GM23338 (cell line): ENCODE measurements around the gene TTLL8. TPM values are rescaled to one million over a fixed set of nuclear protein-coding genes. Genes with fewer than 3 reads are reported as not detected.

Experiments used
- ATAC-seq: fragments of 200-7000 bp; cut with Tn5 transposase; 3 replicates; pipeline ENCODE4 v1.9.1; 2020
- DNase-seq: peaks from one replicate; pipeline ENCODE4 v3.0.0-alpha.2; 2015; ENCODE audit warnings: low spot score
- H2AFZ ChIP-seq: fragments of 200-600 bp; sonication (generic); 2 replicates; pipeline ENCODE4 v1.8.0; 2016; ENCODE audit warnings: antibody characterized with exemption, mild to moderate bottlenecking, moderate library complexity
- H3F3A ChIP-seq: fragments of 200-600 bp; sonication (generic); replicated peaks from 2 replicates; pipeline ENCODE4 v1.8.0; 2017; ENCODE audit warnings: antibody characterized with exemption, mixed run types, low read depth
- H3K27ac ChIP-seq: fragments of 200-600 bp; sonication (generic); 2 replicates; pipeline ENCODE4 v1.6.1; 2016; ENCODE audit warnings: low read depth
- H3K27me3 ChIP-seq: fragments of 200-600 bp; sonication (generic); 2 replicates; pipeline ENCODE4 v1.8.0; 2016; ENCODE audit warnings: mild to moderate bottlenecking, mixed run types, moderate library complexity; ENCODE audit not compliant: insufficient read depth
- H3K36me3 ChIP-seq: fragments of 200-600 bp; sonication (generic); 2 replicates; pipeline ENCODE4 v1.8.0; 2016; ENCODE audit warnings: mild to moderate bottlenecking; ENCODE audit not compliant: insufficient read depth
- H3K4me1 ChIP-seq: fragments of 200-600 bp; sonication (generic); 2 replicates; pipeline ENCODE4 v1.8.0; 2016; ENCODE audit warnings: mild to moderate bottlenecking, moderate library complexity; ENCODE audit not compliant: insufficient read depth
- H3K4me2 ChIP-seq: fragments of 200-600 bp; sonication (generic); 2 replicates; pipeline ENCODE4 v1.7.1; 2017; ENCODE audit warnings: mixed run types
- H3K4me3 ChIP-seq: fragments of 200-600 bp; sonication (generic); 2 replicates; pipeline ENCODE4 v1.6.1; 2016; ENCODE audit warnings: mixed run types
- H3K79me2 ChIP-seq: fragments of 200-600 bp; sonication (generic); replicated peaks from 2 replicates; pipeline ENCODE4 v1.8.0; 2017; ENCODE audit warnings: mild to moderate bottlenecking; ENCODE audit not compliant: insufficient read depth
- H3K9me2 ChIP-seq: fragments of 200-600 bp; sonication (generic); 2 replicates; pipeline ENCODE4 v1.8.0; 2017; ENCODE audit not compliant: insufficient read depth
- H4K20me1 ChIP-seq: fragments of 200-600 bp; sonication (generic); replicated peaks from 2 replicates; pipeline ENCODE4 v1.8.0; 2017; ENCODE audit warnings: mild to moderate bottlenecking; ENCODE audit not compliant: insufficient read depth
- H3K27ac Mint-ChIP-seq: 2 replicates; pipeline ENCODE4 v1.8.0; 2020; ENCODE audit warnings: inconsistent platforms, mild to moderate bottlenecking, moderate library complexity, mixed read lengths
- H3K27me3 Mint-ChIP-seq: 3 replicates; pipeline ENCODE4 v1.8.0; 2022; ENCODE audit warnings: low read depth, mild to moderate bottlenecking, moderate library complexity, mixed read lengths, inconsistent platforms; ENCODE audit not compliant: insufficient read depth, poor library complexity
- H3K36me3 Mint-ChIP-seq: 3 replicates; pipeline ENCODE4 v1.8.0; 2021; ENCODE audit warnings: low read depth, mild to moderate bottlenecking, inconsistent platforms, moderate library complexity, mixed read lengths
- H3K4me1 Mint-ChIP-seq: 3 replicates; pipeline ENCODE4 v1.8.0; 2020; ENCODE audit warnings: mild to moderate bottlenecking, inconsistent platforms, mixed read lengths
- H3K4me3 Mint-ChIP-seq: 3 replicates; pipeline ENCODE4 v1.8.0; 2021; ENCODE audit warnings: moderate library complexity, mild to moderate bottlenecking, inconsistent platforms, mixed read lengths
- H3K9me3 Mint-ChIP-seq: 3 replicates; pipeline ENCODE4 v1.8.0; 2020; ENCODE audit warnings: moderate library complexity, mild to moderate bottlenecking, inconsistent platforms, mixed read lengths
- CREB1 ChIP-seq: fragments of 250-450 bp; sonication (Bioruptor Pico); IDR thresholded peaks from 2 replicates; pipeline ENCODE4 v1.5.0; 2020; ENCODE audit warnings: low read depth, mild to moderate bottlenecking, moderate library complexity
- EZH2 ChIP-seq: fragments of 200-600 bp; sonication (generic); IDR thresholded peaks from one replicate; pipeline ENCODE4 v1.8.0; 2017; ENCODE audit warnings: antibody characterized with exemption, mild to moderate bottlenecking, low read depth; ENCODE audit not compliant: unreplicated experiment
- EZH2phosphoT487 ChIP-seq: fragments of 200-600 bp; sonication (generic); IDR thresholded peaks from one replicate; pipeline ENCODE4 v1.8.1; 2018; ENCODE audit warnings: antibody characterized with exemption; ENCODE audit not compliant: unreplicated experiment
- JUNB ChIP-seq: IDR thresholded peaks from one replicate; pipeline ENCODE4 v1.6.1; 2016; ENCODE audit warnings: antibody characterized with exemption; ENCODE audit not compliant: unreplicated experiment
- NANOG ChIP-seq: IDR thresholded peaks from 2 replicates; pipeline ENCODE4 v1.6.1; 2016; ENCODE audit warnings: antibody characterized with exemption, borderline replicate concordance
- POLR2AphosphoS5 ChIP-seq: IDR thresholded peaks from 2 replicates; pipeline ENCODE4 v1.6.1; 2016; ENCODE audit warnings: antibody characterized with exemption, low read depth
- STAT1 ChIP-seq: IDR thresholded peaks from one replicate; pipeline ENCODE4 v1.6.1; 2016; ENCODE audit warnings: antibody characterized with exemption; ENCODE audit not compliant: unreplicated experiment
- ZNF114 ChIP-seq: fragments of 250-450 bp; sonication (Bioruptor Pico); IDR thresholded peaks from 2 replicates; pipeline ENCODE4 v1.5.0; 2020; ENCODE audit warnings: mild to moderate bottlenecking, moderate library complexity
- ZNF331 ChIP-seq: fragments of 250-450 bp; sonication (Bioruptor Pico); IDR thresholded peaks from 2 replicates; pipeline ENCODE4 v1.5.0; 2020; ENCODE audit warnings: low read depth, mild to moderate bottlenecking, moderate library complexity
- polyA plus RNA-seq: library from polyadenylated mRNA; unstranded; fragments of >200 nt; fragmentation: Nextera tagmentation; extraction: Ambion mirVana; gene quantifications from 2 replicates; pipeline ENCODE4 v1.2.1, GENCODE V29; 2016
- total RNA-seq: library from RNA; depleted of rRNA; stranded (reverse); fragments of >200 nt; shearing (Covaris generic); gene quantifications from 2 replicates; pipeline ENCODE4 v1.2.3, GENCODE V29; 2014
- TF ChIP-seq, protein P1 (sequence below): IDR thresholded peaks from one replicate; pipeline ENCODE4 v1.6.1; 2018; ENCODE audit warnings: antibody characterized with exemption; ENCODE audit not compliant: unreplicated experiment
- TF ChIP-seq, protein P2 (sequence below): fragments of 250-450 bp; sonication (Bioruptor Pico); IDR thresholded peaks from 2 replicates; pipeline ENCODE4 v1.5.0; 2020; ENCODE audit warnings: mild to moderate bottlenecking, moderate library complexity
- TF ChIP-seq, protein P3 (sequence below), 2 experiments: fragments of 200-600 bp in 1 of 2; sonication (generic) in 1 of 2; conservative IDR thresholded peaks; 2 replicates each; pipeline versions ENCODE4 v1.5.1 to v1.6.1; 2016 to 2017; ENCODE audit warnings: antibody characterized with exemption in 2 of 2, low read depth in 2 of 2, mild to moderate bottlenecking in 2 of 2, moderate library complexity in 1 of 2
- TF ChIP-seq, protein P4 (sequence below): IDR thresholded peaks from 2 replicates; pipeline ENCODE4 v1.6.1; 2016; ENCODE audit warnings: antibody characterized with exemption

Gene TTLL8
- total and polyA plus RNA-seq, 2 experiments from 2014 or later = not detected

DNA sequence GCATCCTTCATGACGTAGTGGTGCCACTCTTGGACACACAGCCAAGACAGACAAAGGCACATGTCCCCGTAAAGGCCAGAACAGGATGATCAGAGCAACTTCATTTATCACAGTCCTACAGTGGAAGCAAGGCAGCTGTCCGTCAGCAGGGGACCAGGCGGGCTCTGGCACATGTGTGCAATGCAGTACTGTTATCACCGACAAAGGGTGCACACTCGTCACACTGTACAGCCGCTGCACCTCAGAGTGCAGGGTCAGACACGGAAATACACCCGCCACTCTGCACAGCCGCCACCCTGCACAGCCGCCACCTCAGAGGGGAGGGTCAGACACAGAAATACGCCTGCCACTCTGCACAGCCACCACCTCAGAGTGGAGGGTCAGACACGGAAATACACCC is 32.1 kb downstream of the TTLL8 start:
- peaks cover 15% of the 10 kb centered on the region; the same call in 1 of the 2 replicates for H3K27me3 ChIP-seq

More for the DNA sequence above, 32.1 kb downstream of the TTLL8 start:
- no peak overlapping the region for H3K4me2 ChIP-seq
- Mint-ChIP-seq H3K36me3 (no peaks in the 10 kb centered on the region), H3K4me3 (no peak overlapping the region), H3K9me3 (no peaks in the 10 kb centered on the region), H3K27ac (no peak overlapping the region), H3K4me1 (no peaks in the 10 kb centered on the region), H3K27me3 (peaks cover 14% of the 10 kb centered on the region)
- H3K4me3 ChIP-seq = no peak overlapping the region
- H2AFZ ChIP-seq = no peak overlapping the region
- TF ChIP-seq ZNF331 (no peak), CREB1 (CRISPR knock-in tag) (no peak), EZH2 (no peak), JUNB (no peak), STAT1 (no peak), EZH2phosphoT487 (no peak), ZNF114 (CRISPR knock-in tag) (no peak), NANOG (no peak), POLR2AphosphoS5 (no peak)
- TF ChIP-seq, protein P1, sequence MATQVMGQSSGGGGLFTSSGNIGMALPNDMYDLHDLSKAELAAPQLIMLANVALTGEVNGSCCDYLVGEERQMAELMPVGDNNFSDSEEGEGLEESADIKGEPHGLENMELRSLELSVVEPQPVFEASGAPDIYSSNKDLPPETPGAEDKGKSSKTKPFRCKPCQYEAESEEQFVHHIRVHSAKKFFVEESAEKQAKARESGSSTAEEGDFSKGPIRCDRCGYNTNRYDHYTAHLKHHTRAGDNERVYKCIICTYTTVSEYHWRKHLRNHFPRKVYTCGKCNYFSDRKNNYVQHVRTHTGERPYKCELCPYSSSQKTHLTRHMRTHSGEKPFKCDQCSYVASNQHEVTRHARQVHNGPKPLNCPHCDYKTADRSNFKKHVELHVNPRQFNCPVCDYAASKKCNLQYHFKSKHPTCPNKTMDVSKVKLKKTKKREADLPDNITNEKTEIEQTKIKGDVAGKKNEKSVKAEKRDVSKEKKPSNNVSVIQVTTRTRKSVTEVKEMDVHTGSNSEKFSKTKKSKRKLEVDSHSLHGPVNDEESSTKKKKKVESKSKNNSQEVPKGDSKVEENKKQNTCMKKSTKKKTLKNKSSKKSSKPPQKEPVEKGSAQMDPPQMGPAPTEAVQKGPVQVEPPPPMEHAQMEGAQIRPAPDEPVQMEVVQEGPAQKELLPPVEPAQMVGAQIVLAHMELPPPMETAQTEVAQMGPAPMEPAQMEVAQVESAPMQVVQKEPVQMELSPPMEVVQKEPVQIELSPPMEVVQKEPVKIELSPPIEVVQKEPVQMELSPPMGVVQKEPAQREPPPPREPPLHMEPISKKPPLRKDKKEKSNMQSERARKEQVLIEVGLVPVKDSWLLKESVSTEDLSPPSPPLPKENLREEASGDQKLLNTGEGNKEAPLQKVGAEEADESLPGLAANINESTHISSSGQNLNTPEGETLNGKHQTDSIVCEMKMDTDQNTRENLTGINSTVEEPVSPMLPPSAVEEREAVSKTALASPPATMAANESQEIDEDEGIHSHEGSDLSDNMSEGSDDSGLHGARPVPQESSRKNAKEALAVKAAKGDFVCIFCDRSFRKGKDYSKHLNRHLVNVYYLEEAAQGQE = no peak
- TF ChIP-seq, protein P2, sequence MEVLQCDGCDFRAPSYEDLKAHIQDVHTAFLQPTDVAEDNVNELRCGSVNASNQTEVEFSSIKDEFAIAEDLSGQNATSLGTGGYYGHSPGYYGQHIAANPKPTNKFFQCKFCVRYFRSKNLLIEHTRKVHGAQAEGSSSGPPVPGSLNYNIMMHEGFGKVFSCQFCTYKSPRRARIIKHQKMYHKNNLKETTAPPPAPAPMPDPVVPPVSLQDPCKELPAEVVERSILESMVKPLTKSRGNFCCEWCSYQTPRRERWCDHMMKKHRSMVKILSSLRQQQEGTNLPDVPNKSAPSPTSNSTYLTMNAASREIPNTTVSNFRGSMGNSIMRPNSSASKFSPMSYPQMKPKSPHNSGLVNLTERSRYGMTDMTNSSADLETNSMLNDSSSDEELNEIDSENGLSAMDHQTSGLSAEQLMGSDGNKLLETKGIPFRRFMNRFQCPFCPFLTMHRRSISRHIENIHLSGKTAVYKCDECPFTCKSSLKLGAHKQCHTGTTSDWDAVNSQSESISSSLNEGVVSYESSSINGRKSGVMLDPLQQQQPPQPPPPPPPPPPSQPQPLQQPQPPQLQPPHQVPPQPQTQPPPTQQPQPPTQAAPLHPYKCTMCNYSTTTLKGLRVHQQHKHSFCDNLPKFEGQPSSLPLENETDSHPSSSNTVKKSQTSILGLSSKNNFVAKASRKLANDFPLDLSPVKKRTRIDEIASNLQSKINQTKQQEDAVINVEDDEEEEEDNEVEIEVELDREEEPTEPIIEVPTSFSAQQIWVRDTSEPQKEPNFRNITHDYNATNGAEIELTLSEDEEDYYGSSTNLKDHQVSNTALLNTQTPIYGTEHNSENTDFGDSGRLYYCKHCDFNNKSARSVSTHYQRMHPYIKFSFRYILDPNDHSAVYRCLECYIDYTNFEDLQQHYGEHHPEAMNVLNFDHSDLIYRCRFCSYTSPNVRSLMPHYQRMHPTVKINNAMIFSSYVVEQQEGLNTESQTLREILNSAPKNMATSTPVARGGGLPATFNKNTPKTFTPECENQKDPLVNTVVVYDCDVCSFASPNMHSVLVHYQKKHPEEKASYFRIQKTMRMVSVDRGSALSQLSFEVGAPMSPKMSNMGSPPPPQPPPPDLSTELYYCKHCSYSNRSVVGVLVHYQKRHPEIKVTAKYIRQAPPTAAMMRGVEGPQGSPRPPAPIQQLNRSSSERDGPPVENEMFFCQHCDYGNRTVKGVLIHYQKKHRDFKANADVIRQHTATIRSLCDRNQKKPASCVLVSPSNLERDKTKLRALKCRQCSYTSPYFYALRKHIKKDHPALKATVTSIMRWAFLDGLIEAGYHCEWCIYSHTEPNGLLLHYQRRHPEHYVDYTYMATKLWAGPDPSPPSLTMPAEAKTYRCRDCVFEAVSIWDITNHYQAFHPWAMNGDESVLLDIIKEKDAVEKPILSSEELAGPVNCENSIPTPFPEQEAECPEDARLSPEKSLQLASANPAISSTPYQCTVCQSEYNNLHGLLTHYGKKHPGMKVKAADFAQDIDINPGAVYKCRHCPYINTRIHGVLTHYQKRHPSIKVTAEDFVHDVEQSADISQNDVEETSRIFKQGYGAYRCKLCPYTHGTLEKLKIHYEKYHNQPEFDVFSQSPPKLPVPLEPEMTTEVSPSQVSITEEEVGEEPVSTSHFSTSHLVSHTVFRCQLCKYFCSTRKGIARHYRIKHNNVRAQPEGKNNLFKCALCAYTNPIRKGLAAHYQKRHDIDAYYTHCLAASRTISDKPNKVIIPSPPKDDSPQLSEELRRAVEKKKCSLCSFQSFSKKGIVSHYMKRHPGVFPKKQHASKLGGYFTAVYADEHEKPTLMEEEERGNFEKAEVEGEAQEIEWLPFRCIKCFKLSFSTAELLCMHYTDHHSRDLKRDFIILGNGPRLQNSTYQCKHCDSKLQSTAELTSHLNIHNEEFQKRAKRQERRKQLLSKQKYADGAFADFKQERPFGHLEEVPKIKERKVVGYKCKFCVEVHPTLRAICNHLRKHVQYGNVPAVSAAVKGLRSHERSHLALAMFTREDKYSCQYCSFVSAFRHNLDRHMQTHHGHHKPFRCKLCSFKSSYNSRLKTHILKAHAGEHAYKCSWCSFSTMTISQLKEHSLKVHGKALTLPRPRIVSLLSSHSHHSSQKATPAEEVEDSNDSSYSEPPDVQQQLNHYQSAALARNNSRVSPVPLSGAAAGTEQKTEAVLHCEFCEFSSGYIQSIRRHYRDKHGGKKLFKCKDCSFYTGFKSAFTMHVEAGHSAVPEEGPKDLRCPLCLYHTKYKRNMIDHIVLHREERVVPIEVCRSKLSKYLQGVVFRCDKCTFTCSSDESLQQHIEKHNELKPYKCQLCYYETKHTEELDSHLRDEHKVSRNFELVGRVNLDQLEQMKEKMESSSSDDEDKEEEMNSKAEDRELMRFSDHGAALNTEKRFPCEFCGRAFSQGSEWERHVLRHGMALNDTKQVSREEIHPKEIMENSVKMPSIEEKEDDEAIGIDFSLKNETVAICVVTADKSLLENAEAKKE (CRISPR knock-in tag) = no peak
- TF ChIP-seq, protein P3, sequence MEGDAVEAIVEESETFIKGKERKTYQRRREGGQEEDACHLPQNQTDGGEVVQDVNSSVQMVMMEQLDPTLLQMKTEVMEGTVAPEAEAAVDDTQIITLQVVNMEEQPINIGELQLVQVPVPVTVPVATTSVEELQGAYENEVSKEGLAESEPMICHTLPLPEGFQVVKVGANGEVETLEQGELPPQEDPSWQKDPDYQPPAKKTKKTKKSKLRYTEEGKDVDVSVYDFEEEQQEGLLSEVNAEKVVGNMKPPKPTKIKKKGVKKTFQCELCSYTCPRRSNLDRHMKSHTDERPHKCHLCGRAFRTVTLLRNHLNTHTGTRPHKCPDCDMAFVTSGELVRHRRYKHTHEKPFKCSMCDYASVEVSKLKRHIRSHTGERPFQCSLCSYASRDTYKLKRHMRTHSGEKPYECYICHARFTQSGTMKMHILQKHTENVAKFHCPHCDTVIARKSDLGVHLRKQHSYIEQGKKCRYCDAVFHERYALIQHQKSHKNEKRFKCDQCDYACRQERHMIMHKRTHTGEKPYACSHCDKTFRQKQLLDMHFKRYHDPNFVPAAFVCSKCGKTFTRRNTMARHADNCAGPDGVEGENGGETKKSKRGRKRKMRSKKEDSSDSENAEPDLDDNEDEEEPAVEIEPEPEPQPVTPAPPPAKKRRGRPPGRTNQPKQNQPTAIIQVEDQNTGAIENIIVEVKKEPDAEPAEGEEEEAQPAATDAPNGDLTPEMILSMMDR (conservative IDR thresholded peaks at IDR 0.05; ENCODE audit: low read depth in 2 of 2) = no peak
- TF ChIP-seq, protein P4, sequence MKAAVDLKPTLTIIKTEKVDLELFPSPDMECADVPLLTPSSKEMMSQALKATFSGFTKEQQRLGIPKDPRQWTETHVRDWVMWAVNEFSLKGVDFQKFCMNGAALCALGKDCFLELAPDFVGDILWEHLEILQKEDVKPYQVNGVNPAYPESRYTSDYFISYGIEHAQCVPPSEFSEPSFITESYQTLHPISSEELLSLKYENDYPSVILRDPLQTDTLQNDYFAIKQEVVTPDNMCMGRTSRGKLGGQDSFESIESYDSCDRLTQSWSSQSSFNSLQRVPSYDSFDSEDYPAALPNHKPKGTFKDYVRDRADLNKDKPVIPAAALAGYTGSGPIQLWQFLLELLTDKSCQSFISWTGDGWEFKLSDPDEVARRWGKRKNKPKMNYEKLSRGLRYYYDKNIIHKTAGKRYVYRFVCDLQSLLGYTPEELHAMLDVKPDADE = no peak
- no peaks in the 10 kb centered on the region for H3K4me1 ChIP-seq
- ATAC-seq (no peak), DNase-seq (no peak)
- H3K27ac ChIP-seq = no peak overlapping the region
- no peaks in the 10 kb centered on the region for H4K20me1 ChIP-seq
- H3F3A ChIP-seq = no peaks in the 10 kb centered on the region
- no peaks in the 10 kb centered on the region for H3K9me2 ChIP-seq
- no peaks in the 10 kb centered on the region for H3K36me3 ChIP-seq
- no peaks in the 10 kb centered on the region for H3K79me2 ChIP-seq
